GM08714 (cell line): ENCODE data around the gene LMBR1.
"Not testable (repeated sequence)": the region's sequence is repeated elsewhere in the genome, so short reads cannot be mapped to it uniquely, and the experiment has no call there.

ENCODE experiments used
- H3K4me3 ChIP-seq: fragments of 200-500 bp; sonication (Bioruptor generic); 2 replicates; pipeline ENCODE4 v1.5.1; 2014; ENCODE audit warnings: mild to moderate bottlenecking, low read length, inconsistent platforms
- ZNF274 ChIP-seq: IDR thresholded peaks from 2 replicates; pipeline ENCODE4 v1.6.1; 2012; ENCODE audit warnings: mild to moderate bottlenecking, low read depth, low read length

The LMBR1 gene

DNA sequence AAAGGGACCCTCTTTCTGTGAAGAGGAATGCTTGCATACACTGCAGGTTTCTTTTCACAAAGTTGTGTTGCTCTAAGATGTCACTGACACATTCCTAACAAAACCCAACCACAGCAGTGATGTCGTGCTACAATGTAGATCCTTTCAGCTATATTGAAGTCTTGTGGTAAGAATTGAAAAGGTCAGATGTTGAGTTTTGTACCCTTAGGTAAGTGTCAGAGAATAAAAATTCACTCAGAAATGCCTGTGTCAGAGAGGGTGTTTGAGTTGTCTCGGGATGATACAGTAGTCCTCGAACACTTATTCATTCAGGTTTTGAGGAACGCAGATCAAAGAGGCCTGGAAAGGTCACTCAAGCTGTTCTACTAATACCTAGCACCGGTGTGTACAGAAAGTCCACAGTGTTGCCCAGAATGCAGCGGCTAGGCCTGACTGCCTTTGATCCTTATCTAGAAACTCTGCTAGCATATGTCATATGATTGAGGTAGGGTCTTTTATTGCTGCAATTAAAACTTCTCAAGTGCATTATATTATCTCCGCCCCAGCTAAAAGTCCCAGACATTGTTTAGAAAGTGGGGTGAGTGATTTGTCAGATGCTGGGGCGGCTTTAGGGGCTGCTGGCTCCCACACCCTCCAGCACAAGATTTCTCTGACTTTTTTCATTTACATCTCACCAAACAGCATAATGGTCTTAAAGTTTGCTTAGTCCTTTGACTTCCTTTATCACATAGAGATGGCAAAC is 226.4 kb downstream of the LMBR1 start:
- no peak for TF ChIP-seq ZNF274
- H3K4me3 ChIP-seq = no peak overlapping the region

- TF ChIP-seq ZNF274 = no peak
- H3K4me3 ChIP-seq = no peak overlapping the region
Measured at GRCh38 chr7:156665101-156665500, 227.9 kb downstream of the LMBR1 start.

- TF ChIP-seq ZNF274 = no peak
Measured at GRCh38 chr7:156662277-156662676, 230.7 kb downstream of the LMBR1 start.

GRCh38 chr7:156661637-156662036 is 231.3 kb downstream of the LMBR1 start:
- no peak overlapping the region for H3K4me3 ChIP-seq
- no peak for TF ChIP-seq ZNF274

More at GRCh38 chr7:156662277-156662676, 230.7 kb downstream of the LMBR1 start:
- H3K4me3 ChIP-seq = no peak overlapping the region

DNA sequence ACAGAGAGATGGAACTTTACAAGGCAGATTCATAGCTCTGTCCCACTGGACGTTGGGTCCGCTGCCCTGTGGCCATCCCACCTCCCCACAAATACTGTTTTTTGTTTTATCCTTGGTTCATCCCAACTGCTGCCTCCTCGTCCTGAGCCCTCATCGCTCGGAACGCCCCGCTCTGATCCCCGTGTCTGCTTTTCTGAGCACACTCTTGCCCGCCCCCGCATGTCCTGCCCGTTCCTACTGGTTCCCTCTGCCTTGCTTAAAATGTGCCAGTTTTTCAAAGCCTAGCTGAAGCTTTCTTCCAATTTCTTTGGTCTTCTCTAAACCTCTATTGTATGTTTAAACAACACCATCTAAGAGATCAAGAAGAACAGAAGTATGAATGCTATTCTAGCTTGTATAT is 233.0 kb downstream of the LMBR1 start:
- no peak for TF ChIP-seq ZNF274
- H3K4me3 ChIP-seq = no peak overlapping the region

GRCh38 chr7:156659203-156659602 is 233.8 kb downstream of the LMBR1 start:
- TF ChIP-seq ZNF274 = no peak
- H3K4me3 ChIP-seq = no peak overlapping the region

GRCh38 chr7:156657681-156658080 is 235.3 kb downstream of the LMBR1 start:
- H3K4me3 ChIP-seq = no peak overlapping the region
- TF ChIP-seq ZNF274 = no peak

DNA sequence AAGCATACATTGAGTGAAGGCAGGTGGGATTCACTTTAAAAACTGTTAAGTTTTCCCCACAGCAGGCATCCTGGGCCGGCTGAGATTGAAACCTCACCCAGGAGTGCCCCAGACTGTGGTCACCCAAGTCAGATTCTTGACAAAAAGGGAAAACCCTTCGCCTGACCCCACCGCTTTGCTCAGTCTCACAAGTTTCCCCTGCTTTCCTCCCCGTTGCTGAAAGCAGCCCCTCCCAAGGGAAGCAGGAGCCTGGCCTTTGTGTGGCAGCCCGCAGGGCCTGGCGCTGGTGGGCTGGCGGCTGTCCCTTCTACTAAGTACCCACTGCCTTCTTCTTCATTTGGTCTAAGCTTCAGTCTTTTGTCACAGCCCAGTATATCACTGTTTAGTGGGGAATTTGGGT is 236.4 kb downstream of the LMBR1 start:
- no peak for TF ChIP-seq ZNF274

DNA sequence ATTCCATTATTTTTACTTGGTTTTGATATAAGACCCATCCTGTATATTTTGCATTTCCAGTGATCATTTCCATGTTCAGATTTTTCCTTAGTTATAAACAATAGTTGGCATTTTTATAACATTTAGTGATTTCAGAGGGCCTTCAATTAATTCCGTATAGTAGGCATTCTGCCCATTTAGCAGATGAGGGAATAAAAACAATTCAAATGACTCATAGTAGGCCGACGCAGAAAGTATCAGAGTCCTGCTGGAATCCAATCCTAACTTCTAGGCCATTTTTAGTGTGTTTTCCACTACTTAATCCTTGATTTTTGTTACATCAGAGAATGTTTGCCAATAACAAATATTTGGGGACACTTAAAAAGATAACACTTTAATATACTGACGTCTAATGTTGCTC is 237.0 kb downstream of the LMBR1 start:
- H3K4me3 ChIP-seq = no peak overlapping the region
- TF ChIP-seq ZNF274 = no peak

More for the DNA sequence above, 236.4 kb downstream of the LMBR1 start:
- H3K4me3 ChIP-seq = no peak overlapping the region

DNA sequence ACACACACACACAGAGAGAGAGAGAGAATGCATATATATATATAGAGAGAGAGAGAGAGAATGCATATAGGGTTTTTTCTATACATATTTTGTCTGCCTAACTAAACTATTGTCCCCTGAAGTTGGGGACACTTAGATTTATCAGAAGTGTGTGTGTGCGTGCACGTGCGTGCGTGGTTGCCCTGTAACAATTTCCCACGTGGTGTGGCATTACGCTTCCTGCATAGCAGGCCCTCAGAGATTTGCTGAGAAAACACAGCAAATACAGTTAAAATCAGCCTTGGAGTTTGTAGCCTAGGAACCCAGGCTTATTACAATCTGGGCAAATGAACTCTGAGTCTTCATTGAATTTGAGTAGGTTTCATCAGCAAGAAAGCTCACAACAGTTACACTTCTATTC is 237.7 kb downstream of the LMBR1 start:
- H3K4me3 ChIP-seq = no peak overlapping the region
- TF ChIP-seq ZNF274 = no peak

DNA sequence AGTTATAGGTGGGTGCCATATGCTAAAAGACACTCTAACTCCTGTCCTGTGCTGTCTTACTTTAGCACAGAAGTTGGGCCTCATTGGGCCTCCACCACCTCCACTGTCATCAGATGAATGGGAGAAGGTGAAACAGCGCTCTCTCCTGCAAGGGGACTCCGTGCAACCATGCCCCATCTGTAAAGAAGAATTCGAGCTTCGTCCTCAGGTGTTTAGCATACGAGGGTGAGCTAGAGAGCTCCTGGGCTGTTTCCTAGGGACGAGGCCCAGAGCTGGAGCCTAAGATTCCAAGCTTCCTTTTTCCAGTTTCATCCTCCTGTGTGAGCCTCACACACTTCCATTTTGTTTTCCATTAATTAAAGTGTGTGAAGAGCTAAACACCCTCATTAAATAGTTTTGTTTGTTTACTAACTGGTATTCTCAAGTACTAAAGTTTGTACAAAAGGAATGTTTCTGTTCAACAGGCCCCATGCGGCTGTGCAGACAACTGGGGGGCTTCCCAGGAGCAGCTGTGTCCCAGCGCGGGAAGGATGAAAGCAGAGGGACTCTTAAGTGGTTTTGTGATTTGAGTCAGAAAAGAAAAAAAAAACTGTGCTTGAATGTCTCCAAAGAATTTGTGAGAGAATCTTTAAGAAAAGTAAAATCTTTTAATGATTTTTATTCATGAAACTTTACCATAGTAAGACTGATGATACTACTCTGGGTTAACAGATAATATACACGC is 238.3 kb downstream of the LMBR1 start:
- H3K4me3 ChIP-seq = no peak overlapping the region
- no peak for TF ChIP-seq ZNF274

- no peak overlapping the region for H3K4me3 ChIP-seq
- TF ChIP-seq ZNF274 = no peak
Measured at GRCh38 chr7:156652886-156653568, 240.0 kb downstream of the LMBR1 start.

GRCh38 chr7:156651474-156651873 is 241.5 kb downstream of the LMBR1 start:
- TF ChIP-seq ZNF274 = no peak

DNA sequence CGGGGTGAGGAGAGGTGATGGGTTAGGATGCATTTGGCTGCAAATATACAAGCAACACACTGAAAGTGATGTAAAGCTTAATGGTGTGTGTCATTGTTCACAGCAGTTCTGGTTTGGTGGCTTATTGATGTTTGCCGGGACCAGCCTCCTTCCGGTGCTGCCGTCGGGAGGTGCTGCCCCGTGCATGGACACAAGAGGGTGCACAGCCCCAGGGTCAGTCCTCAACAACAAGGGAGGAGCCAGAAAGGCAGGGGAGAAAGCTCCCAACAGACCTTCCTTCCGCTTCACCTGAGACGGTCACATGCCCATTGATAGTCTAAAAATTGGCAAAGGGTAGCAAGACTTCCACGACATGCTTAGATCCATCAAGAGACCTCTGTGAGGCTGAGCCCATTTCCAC is 242.9 kb downstream of the LMBR1 start:
- TF ChIP-seq ZNF274 = no peak
- no peak overlapping the region for H3K4me3 ChIP-seq

More at GRCh38 chr7:156651474-156651873, 241.5 kb downstream of the LMBR1 start:
- H3K4me3 ChIP-seq = no peak overlapping the region

DNA sequence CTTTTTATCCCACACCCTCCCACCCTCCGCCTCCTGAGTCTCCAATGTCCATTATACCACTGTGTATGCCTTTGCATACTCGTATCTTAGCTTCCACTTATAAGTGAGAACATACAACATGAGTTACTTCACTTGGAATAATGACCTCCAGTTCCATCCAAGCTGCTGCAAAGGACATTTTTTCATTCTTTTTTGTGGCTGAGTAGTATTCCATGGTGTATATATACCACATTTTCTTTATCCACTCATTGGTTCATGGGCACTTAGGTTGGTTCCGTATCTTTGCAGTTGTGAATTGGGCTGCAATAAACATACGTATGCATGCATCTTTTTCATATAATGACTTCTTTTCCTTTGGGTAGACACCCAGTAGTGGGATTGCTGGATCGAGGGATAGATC is 245.7 kb downstream of the LMBR1 start:
- not testable (repeated sequence) for H3K4me3 ChIP-seq
